GM23338 (cell line): Measurements from ENCODE around the gene EPHA7. TPM values are rescaled to one million over a fixed set of nuclear protein-coding genes. Genes with fewer than 3 reads are reported as not detected.

ENCODE experiments used
- ATAC-seq: fragments of 200-7000 bp; cut with Tn5 transposase; 3 replicates; pipeline ENCODE4 v1.9.1; 2020
- DNase-seq: peaks from one replicate; pipeline ENCODE4 v3.0.0-alpha.2; 2015; ENCODE audit warnings: low spot score
- H2AFZ ChIP-seq: fragments of 200-600 bp; sonication (generic); 2 replicates; pipeline ENCODE4 v1.8.0; 2016; ENCODE audit warnings: antibody characterized with exemption, mild to moderate bottlenecking, moderate library complexity
- H3F3A ChIP-seq: fragments of 200-600 bp; sonication (generic); replicated peaks from 2 replicates; pipeline ENCODE4 v1.8.0; 2017; ENCODE audit warnings: antibody characterized with exemption, mixed run types, low read depth
- H3K27ac ChIP-seq: fragments of 200-600 bp; sonication (generic); 2 replicates; pipeline ENCODE4 v1.6.1; 2016; ENCODE audit warnings: low read depth
- H3K27me3 ChIP-seq: fragments of 200-600 bp; sonication (generic); 2 replicates; pipeline ENCODE4 v1.8.0; 2016; ENCODE audit warnings: mild to moderate bottlenecking, mixed run types, moderate library complexity; ENCODE audit not compliant: insufficient read depth
- H3K36me3 ChIP-seq: fragments of 200-600 bp; sonication (generic); 2 replicates; pipeline ENCODE4 v1.8.0; 2016; ENCODE audit warnings: mild to moderate bottlenecking; ENCODE audit not compliant: insufficient read depth
- H3K4me1 ChIP-seq: fragments of 200-600 bp; sonication (generic); 2 replicates; pipeline ENCODE4 v1.8.0; 2016; ENCODE audit warnings: mild to moderate bottlenecking, moderate library complexity; ENCODE audit not compliant: insufficient read depth
- H3K4me2 ChIP-seq: fragments of 200-600 bp; sonication (generic); 2 replicates; pipeline ENCODE4 v1.7.1; 2017; ENCODE audit warnings: mixed run types
- H3K4me3 ChIP-seq: fragments of 200-600 bp; sonication (generic); 2 replicates; pipeline ENCODE4 v1.6.1; 2016; ENCODE audit warnings: mixed run types
- H3K79me2 ChIP-seq: fragments of 200-600 bp; sonication (generic); replicated peaks from 2 replicates; pipeline ENCODE4 v1.8.0; 2017; ENCODE audit warnings: mild to moderate bottlenecking; ENCODE audit not compliant: insufficient read depth
- H3K9me2 ChIP-seq: fragments of 200-600 bp; sonication (generic); 2 replicates; pipeline ENCODE4 v1.8.0; 2017; ENCODE audit not compliant: insufficient read depth
- H4K20me1 ChIP-seq: fragments of 200-600 bp; sonication (generic); replicated peaks from 2 replicates; pipeline ENCODE4 v1.8.0; 2017; ENCODE audit warnings: mild to moderate bottlenecking; ENCODE audit not compliant: insufficient read depth
- H3K27ac Mint-ChIP-seq: 2 replicates; pipeline ENCODE4 v1.8.0; 2020; ENCODE audit warnings: inconsistent platforms, mild to moderate bottlenecking, moderate library complexity, mixed read lengths
- H3K27me3 Mint-ChIP-seq: 3 replicates; pipeline ENCODE4 v1.8.0; 2022; ENCODE audit warnings: low read depth, mild to moderate bottlenecking, moderate library complexity, mixed read lengths, inconsistent platforms; ENCODE audit not compliant: insufficient read depth, poor library complexity
- H3K36me3 Mint-ChIP-seq: 3 replicates; pipeline ENCODE4 v1.8.0; 2021; ENCODE audit warnings: low read depth, mild to moderate bottlenecking, inconsistent platforms, moderate library complexity, mixed read lengths
- H3K4me1 Mint-ChIP-seq: 3 replicates; pipeline ENCODE4 v1.8.0; 2020; ENCODE audit warnings: mild to moderate bottlenecking, inconsistent platforms, mixed read lengths
- H3K4me3 Mint-ChIP-seq: 3 replicates; pipeline ENCODE4 v1.8.0; 2021; ENCODE audit warnings: moderate library complexity, mild to moderate bottlenecking, inconsistent platforms, mixed read lengths
- H3K9me3 Mint-ChIP-seq: 3 replicates; pipeline ENCODE4 v1.8.0; 2020; ENCODE audit warnings: moderate library complexity, mild to moderate bottlenecking, inconsistent platforms, mixed read lengths
- CREB1 ChIP-seq: fragments of 250-450 bp; sonication (Bioruptor Pico); IDR thresholded peaks from 2 replicates; pipeline ENCODE4 v1.5.0; 2020; ENCODE audit warnings: low read depth, mild to moderate bottlenecking, moderate library complexity
- CTCF ChIP-seq, 2 experiments: fragments of 200-600 bp in 1 of 2; sonication (generic) in 1 of 2; conservative IDR thresholded peaks; 2 replicates each; pipeline versions ENCODE4 v1.5.1 to v1.6.1; 2016 to 2017; ENCODE audit warnings: antibody characterized with exemption in 2 of 2, low read depth in 2 of 2, mild to moderate bottlenecking in 2 of 2, moderate library complexity in 1 of 2
- ETS1 ChIP-seq: IDR thresholded peaks from 2 replicates; pipeline ENCODE4 v1.6.1; 2016; ENCODE audit warnings: antibody characterized with exemption
- EZH2 ChIP-seq: fragments of 200-600 bp; sonication (generic); IDR thresholded peaks from one replicate; pipeline ENCODE4 v1.8.0; 2017; ENCODE audit warnings: antibody characterized with exemption, mild to moderate bottlenecking, low read depth; ENCODE audit not compliant: unreplicated experiment
- EZH2phosphoT487 ChIP-seq: fragments of 200-600 bp; sonication (generic); IDR thresholded peaks from one replicate; pipeline ENCODE4 v1.8.1; 2018; ENCODE audit warnings: antibody characterized with exemption; ENCODE audit not compliant: unreplicated experiment
- JUNB ChIP-seq: IDR thresholded peaks from one replicate; pipeline ENCODE4 v1.6.1; 2016; ENCODE audit warnings: antibody characterized with exemption; ENCODE audit not compliant: unreplicated experiment
- NANOG ChIP-seq: IDR thresholded peaks from 2 replicates; pipeline ENCODE4 v1.6.1; 2016; ENCODE audit warnings: antibody characterized with exemption, borderline replicate concordance
- POLR2AphosphoS5 ChIP-seq: IDR thresholded peaks from 2 replicates; pipeline ENCODE4 v1.6.1; 2016; ENCODE audit warnings: antibody characterized with exemption, low read depth
- REST ChIP-seq: IDR thresholded peaks from one replicate; pipeline ENCODE4 v1.6.1; 2018; ENCODE audit warnings: antibody characterized with exemption; ENCODE audit not compliant: unreplicated experiment
- ZNF114 ChIP-seq: fragments of 250-450 bp; sonication (Bioruptor Pico); IDR thresholded peaks from 2 replicates; pipeline ENCODE4 v1.5.0; 2020; ENCODE audit warnings: mild to moderate bottlenecking, moderate library complexity
- ZNF331 ChIP-seq: fragments of 250-450 bp; sonication (Bioruptor Pico); IDR thresholded peaks from 2 replicates; pipeline ENCODE4 v1.5.0; 2020; ENCODE audit warnings: low read depth, mild to moderate bottlenecking, moderate library complexity
- polyA plus RNA-seq: library from polyadenylated mRNA; unstranded; fragments of >200 nt; fragmentation: Nextera tagmentation; extraction: Ambion mirVana; gene quantifications from 2 replicates; pipeline ENCODE4 v1.2.1, GENCODE V29; 2016
- total RNA-seq: library from RNA; depleted of rRNA; stranded (reverse); fragments of >200 nt; shearing (Covaris generic); gene quantifications from 2 replicates; pipeline ENCODE4 v1.2.3, GENCODE V29; 2014

The EPHA7 gene
- total and polyA plus RNA-seq, 2 experiments from 2014 or later, result 3.3 to 7.3 TPM

GRCh38 chr6:93219447-93219846, 199.9 kb downstream of the EPHA7 start:
- DNase-seq (no peak), ATAC-seq (no peak)
- H3K36me3 Mint-ChIP-seq, result no peaks in the 10 kb centered on the region
- Histone ChIP-seq H4K20me1 (no peaks in the 10 kb centered on the region), H3K27me3 (no peaks in the 10 kb centered on the region), H3K27ac (no peak overlapping the region), H2AFZ (peak overlapping the region; percentile 20; the same call in 1 of the 2 replicates), H3F3A (no peaks in the 10 kb centered on the region), H3K4me1 (no peaks in the 10 kb centered on the region), H3K4me3 (no peak overlapping the region), H3K9me2 (no peaks in the 10 kb centered on the region), H3K36me3 (no peaks in the 10 kb centered on the region), H3K79me2 (no peaks in the 10 kb centered on the region), H3K4me2 (no peak overlapping the region)
- H3K27me3 Mint-ChIP-seq, result no peaks in the 10 kb centered on the region
- H3K4me1 Mint-ChIP-seq, result no peaks in the 10 kb centered on the region
- H3K27ac Mint-ChIP-seq, result no peak overlapping the region
- no peak overlapping the region for H3K4me3 Mint-ChIP-seq
- no peak for TF ChIP-seq ZNF331 (CRISPR knock-in tag)
- no peak for TF ChIP-seq ZNF114 (CRISPR knock-in tag)
- no peak for TF ChIP-seq NANOG
- no peak for TF ChIP-seq POLR2AphosphoS5
- 0 out of 3 replicates have a peak, but pooled peaks cover 3% of the 10 kb centered on the region for H3K9me3 Mint-ChIP-seq

GRCh38 chr6:93218096-93218495, 201.3 kb downstream of the EPHA7 start:
- H3K9me2 ChIP-seq, result no peaks in the 10 kb centered on the region
- TF ChIP-seq ETS1 (no peak), EZH2 (no peak), CTCF (conservative IDR thresholded peaks at IDR 0.05; ENCODE audit: low read depth in 2 of 2) (no peak), EZH2phosphoT487 (no peak), POLR2AphosphoS5 (no peak), ZNF331 (CRISPR knock-in tag) (no peak), JUNB (no peak), REST (no peak), CREB1 (CRISPR knock-in tag) (no peak)

More at GRCh38 chr6:93218096-93218495, 201.3 kb downstream of the EPHA7 start:
- no peak overlapping the region for H2AFZ ChIP-seq
- H3K27me3 ChIP-seq, result no peaks in the 10 kb centered on the region
- no peaks in the 10 kb centered on the region for H3K4me1 ChIP-seq
- Mint-ChIP-seq H3K27me3 (no peaks in the 10 kb centered on the region), H3K27ac (no peak overlapping the region), H3K9me3 (0 out of 3 replicates have a peak, but pooled peaks cover 3% of the 10 kb centered on the region), H3K4me1 (peaks cover 4% of the 10 kb centered on the region), H3K36me3 (no peaks in the 10 kb centered on the region), H3K4me3 (no peak overlapping the region)
- no peaks in the 10 kb centered on the region for H3K36me3 ChIP-seq
- DNase-seq (no peak), ATAC-seq (no peak)
- no peak overlapping the region for H3K27ac ChIP-seq
- H3K4me2 ChIP-seq, result no peak overlapping the region
- H3K79me2 ChIP-seq, result no peaks in the 10 kb centered on the region
- no peaks in the 10 kb centered on the region for H3F3A ChIP-seq
- no peaks in the 10 kb centered on the region for H4K20me1 ChIP-seq
- H3K4me3 ChIP-seq, result no peak overlapping the region
